OCI-LY7 (cell line): ENCODE data around the gene INA.

Source experiments
- EZH2phosphoT487 ChIP-seq: fragments of 200-600 bp; sonication (generic); IDR thresholded peaks from 2 replicates; pipeline ENCODE4 v1.6.1; 2018; ENCODE audit warnings: low read depth, borderline replicate concordance, mild to moderate bottlenecking, mixed run types, antibody characterized with exemption, low read length, moderate library complexity, mixed read lengths
- TF ChIP-seq, protein P1 (sequence below): fragments of 200-600 bp; sonication (generic); conservative IDR thresholded peaks from 2 replicates; pipeline ENCODE4 v1.5.1; 2014; ENCODE audit warnings: mild to moderate bottlenecking, antibody characterized with exemption, low read length, moderate library complexity, mixed read lengths

DNA sequence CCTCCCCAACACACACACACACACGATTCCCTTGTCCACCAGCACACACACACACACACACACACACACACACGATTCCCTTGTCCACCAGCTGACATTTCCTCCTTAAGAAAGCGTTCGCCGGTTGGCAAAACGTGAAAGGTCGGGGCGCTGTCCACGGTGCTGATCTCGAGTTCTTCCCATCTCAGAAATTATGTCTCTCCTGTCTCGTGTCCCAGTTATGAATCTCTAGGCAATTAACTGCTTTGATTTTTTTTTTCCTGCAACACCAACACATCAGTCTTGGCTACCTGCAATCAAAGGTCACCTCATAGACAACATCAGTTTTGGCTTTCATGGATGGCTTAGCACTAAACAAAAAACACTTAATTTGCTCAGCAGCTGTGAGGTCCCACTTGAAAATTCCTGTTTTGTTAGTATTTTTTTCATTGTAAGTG is 1.9 kb downstream of the INA start:
- TF ChIP-seq, protein P1, sequence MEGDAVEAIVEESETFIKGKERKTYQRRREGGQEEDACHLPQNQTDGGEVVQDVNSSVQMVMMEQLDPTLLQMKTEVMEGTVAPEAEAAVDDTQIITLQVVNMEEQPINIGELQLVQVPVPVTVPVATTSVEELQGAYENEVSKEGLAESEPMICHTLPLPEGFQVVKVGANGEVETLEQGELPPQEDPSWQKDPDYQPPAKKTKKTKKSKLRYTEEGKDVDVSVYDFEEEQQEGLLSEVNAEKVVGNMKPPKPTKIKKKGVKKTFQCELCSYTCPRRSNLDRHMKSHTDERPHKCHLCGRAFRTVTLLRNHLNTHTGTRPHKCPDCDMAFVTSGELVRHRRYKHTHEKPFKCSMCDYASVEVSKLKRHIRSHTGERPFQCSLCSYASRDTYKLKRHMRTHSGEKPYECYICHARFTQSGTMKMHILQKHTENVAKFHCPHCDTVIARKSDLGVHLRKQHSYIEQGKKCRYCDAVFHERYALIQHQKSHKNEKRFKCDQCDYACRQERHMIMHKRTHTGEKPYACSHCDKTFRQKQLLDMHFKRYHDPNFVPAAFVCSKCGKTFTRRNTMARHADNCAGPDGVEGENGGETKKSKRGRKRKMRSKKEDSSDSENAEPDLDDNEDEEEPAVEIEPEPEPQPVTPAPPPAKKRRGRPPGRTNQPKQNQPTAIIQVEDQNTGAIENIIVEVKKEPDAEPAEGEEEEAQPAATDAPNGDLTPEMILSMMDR, result no peak
- TF ChIP-seq EZH2phosphoT487, result no peak
